LHCN-M2 (cell line): ENCODE results near the gene MCCC1. TPM values are rescaled to one million over a fixed set of nuclear protein-coding genes. Genes with fewer than 3 reads are reported as not detected.
A peak's percentile ranks its signal among the peaks of the same experiment; 100 is the strongest.
"Not testable (repeated sequence)": the region's sequence is repeated elsewhere in the genome, so short reads cannot be mapped to it uniquely, and the experiment has no call there.

ENCODE experiments used
- DNase-seq: peaks from one replicate; pipeline ENCODE4 v3.0.0-alpha.2; 2012; ENCODE audit warnings: low read depth
- total RNA-seq: library from RNA; depleted of rRNA; stranded (reverse); fragments of >200 nt; gene quantifications from 2 replicates; pipeline ENCODE4 v1.2.3, GENCODE V29; 2014

Gene MCCC1
- total RNA-seq, 1 experiment from 2014 or later, result 20.2 TPM

DNA sequence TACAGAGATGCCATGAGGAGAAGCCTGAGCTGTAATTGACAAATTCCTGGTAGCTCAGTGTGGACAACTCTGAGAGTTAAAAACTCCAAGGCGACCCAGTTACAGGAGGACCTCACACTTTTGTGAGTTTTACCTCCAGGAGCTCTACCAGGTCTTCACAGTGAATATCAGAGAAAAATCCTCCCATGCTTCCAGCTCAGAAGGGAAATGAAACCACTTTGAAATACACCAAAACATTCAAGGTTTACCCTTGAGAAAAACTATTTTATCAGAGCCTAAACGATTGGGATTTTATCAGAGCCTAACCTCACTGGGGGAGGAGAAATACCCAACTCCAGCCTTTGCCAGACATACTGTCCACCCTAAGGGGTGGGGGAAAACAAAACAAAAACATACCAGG is 52.4 kb downstream of the MCCC1 start:
- no peak for DNase-seq

DNA sequence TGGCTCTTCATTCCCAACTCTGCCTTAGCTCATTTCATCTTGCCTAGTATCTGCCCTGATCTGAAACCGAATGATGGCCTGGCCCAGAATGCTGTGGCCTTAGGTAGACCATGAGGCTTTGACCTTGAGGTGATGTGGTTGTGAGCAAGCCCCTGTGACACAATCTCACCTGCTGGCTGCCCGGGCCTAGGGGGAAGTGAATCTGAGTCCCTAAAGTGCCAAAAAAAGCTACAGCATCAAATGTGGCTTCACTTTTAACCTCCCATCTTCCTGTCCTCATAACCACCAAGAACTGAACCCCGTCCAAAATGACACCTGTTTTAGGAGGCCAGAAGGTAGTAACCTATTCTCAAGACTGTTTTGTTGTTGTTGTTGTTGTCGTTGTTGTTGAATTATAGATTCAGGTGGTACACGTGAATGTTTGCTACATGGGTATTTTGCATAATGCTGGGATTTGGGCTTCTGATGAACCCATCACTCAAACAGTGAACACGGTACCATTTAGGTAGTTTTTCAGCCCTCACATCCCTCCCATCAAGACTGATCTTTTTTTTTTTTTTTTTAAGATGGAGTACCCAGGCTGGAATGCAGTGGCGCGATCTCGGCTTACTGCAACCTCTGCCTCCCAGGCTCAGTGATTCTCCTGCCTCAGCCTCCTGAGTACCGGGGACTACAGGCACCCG is 54.6 kb downstream of the MCCC1 start:
- no peak for DNase-seq

DNA sequence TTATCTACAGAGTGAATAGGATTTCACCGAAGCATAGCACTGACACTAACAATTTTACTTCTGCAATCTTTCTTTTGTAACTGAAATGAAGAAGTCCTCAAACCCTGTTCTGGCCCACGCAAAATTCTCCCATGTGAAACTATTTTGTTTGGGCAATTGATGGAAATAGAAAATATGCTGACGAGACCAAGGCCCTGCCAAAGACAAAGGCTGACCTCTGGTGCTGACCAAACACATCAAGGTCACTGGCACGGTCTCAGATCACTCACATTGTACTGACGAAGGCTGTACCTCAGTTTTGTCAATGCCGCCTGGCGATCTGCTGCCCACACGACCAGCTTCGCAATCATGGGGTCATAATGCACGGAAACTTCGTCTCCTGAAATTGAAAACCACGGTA is 60.5 kb downstream of the MCCC1 start:
- no peak for DNase-seq

DNA sequence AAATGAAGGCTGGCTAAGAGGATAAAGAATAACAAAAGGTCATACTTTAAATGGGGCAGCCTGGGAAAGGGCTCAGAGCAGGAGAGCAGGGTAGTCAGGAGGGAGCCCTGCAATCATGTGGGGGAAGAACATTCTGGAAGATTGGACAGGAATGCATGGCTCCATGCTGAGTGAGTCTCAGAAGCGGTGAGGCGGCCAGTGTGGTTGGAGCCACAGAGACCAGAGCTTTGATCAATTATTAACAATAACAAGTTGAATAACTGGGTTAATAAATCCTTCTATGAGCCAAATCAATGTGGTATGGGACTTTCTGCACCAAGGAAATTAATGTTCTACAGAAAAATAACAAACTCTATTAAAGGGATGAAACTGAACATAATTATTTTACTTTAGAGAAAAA is 61.1 kb downstream of the MCCC1 start:
- DNase-seq, result no peak

DNA sequence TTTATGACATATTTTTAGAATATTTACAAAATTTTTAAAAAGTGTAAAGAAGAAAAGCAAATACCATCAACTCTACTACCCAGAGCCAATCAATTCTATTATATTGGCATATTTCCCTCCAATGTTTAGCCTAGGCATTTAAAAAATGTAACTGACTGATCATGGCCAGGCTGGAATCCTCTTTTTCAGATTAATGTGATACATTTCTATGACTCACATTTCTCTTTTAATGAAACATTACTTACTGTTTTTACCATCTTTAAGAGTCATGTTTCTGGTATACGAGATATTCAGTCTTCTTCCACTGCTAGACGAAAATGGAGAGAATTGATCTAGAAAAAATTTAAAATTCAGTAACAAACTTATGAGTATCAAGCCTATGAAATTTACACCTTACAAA is 65.5 kb downstream of the MCCC1 start:
- peak; percentile 8 for DNase-seq

DNA sequence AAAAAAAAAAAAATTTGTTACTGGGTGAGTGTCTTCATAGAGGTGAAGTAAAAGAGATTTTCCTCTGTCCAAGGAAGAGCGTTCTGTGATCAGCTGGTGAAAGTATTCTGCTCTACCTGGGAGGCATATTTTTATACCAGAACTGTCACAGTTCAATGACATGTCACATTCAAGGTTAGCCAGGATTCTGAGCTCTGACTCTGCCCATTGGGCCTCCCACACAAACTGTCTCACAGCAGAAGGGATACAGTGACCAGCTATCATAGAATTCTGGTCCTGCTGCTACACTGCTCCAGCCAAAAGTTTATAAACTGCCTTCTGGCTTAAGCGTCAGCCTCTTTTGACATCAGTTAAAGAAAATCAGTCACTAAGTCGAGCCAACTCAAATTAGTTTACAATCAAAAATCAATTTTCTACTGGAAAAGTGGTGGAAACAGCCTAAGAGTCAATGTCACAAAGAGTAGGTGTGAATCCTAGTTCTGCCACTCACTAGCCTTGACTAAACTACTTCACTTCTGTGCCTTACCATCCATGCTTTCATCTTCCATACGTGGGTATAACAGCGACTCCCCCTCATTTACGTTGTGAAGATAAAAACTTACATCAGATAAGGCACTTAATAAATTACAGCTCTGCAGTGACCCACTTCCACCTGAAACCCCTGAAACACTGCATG is 66.3 kb downstream of the MCCC1 start:
- no peak for DNase-seq

DNA sequence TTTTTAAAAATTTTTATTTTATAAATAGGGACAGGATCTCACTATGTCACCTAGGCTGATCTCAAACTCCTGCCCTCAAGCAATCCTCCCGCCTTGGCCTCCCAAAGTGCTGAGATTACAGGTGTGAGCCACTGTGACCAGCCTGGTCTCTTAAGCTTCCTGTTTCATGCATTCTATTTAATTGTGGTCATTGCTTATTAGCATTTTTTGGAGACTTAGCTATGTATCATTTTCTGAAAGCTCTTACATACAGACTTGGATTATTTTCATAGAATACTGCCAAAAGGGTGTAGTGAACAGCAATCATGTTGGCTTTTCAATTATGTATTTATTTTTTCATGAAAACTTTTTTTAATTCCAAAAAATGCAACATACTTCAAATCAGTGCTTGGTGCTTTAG is 67.5 kb downstream of the MCCC1 start:
- no peak for DNase-seq

DNA sequence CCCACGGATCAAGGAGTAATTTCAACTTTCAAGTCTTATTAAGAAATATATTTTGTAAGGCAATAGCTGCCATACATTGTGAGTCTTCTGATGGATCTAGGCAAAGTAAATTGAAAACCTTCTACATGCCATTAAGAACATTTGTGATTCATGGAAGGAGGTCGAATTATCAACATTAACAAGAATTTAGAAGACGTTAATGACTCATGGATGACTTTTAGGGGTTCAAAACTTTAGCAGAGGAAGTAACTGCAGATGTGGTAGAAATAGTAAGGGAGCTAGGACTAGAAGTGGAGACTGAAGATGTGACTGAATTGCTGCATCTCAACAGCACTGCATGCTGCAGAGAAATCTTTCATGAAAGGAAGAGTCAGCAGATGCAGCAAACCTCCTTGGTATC is 70.9 kb downstream of the MCCC1 start:
- DNase-seq, result no peak

DNA sequence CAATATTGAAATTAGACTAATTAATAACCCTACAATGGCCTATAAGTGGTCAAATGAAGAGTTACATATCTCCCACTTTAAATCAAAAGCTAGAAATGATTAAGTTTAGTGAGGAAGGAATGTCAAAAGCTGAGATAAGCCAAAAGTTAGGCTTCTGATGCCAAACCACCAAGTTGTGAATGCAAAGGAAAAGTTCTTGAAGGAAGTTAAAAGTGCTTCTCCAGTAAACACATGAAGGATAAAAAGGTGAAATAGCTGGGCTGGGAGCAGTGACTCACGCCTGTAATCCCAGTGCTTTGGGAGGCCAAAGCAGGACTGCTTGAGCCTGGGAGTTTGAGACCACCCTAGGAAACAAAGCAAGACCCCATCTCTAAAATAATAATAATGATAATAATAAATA is 72.0 kb downstream of the MCCC1 start:
- no peak for DNase-seq

DNA sequence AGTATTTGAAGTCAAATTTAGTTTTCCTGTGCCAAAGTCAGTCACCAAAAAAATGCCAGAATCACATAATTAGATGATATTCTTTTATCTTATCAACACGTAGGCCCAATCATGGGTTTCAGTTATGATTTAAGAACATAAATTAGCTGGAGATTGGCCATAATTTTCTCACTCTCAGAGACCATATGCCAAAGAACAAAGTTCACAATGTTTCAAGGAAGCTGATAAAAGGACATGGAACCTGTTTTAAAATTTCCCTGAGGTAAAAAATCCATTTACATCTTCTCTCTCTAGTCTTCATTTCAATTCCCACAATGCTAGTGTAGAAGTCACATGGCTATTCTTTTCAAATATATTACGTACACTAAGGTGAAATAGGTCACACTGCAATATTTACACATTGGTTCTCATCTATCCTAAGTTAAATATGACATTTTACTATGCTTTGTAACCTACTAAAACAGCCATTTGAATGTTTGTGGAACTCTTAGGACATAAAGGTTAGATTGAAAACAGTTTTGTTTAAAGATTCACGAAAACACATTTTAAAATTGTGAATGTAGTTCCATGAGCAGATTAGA is 76.3 kb downstream of the MCCC1 start:
- no peak for DNase-seq

DNA sequence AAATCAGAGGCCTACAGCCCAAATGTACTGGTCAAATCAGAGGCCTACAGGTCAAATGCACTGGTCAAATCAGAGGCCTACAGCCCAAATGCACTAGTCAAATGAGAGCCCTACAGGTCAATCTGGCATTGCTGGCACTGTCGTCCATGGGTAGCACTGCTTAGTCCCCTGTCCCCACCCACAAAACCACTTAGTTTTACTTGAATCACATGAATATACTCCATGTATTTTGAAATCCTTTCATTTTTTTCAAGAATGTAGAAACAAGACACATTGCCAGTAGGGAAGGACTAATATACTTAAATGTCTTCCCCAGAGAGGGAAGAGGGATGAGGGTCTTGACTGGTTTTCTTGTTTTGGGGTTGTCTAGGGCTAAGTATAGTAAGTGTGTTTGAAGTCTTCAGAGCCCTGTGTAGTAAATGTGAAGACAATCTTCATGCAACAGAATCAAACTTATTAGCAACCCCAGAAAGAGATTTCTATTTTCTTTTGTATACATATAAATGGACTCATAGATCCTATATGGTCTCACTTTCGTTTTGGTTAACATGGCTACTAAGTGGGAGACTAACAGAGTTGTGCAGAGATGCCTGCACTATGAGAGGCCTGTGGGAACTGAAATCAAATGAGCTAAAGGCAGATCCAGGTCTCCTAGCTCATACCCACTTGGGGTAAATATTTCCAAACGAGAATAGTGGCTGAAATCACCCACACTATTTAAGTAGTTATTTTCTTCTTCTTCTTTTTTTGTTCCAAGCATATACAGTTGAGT is 80.7 kb downstream of the MCCC1 start:
- no peak for DNase-seq

DNA sequence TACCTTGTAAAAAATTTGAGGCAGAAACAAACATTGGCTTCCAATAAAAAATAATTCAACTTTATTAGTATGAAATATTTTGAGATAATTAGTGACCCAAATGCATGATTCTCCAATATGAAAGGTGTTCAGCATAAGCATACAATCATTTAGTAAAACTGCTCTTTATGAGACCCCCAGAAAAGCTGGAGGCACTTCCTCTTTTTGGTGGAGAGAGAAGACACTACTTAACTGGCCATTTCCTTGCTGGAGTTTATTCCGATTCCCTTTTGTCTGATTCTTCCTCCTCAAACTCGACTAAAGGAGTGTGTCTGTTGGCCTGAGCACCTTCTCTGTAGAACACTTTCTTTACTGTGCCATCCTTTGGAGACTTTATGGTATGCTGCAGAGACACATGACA is 84.1 kb downstream of the MCCC1 start:
- no peak for DNase-seq

DNA sequence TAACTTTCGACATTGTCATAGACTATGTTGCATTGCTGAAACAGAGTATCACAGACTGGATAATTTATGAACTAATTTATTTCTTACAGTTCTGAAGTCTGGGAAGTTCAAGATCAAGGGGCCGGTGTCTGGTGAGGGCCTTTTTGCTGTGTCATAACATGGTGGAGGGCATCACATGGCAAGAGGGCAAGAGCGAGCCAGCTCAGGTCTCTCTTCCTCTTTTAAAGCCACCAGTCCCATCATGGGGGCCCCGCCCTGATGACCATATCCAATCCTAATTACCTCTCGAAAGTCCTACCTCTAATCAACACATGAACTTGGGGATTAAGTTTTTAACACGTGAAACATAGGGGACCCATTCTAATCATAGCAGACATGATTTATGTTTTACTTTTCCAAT is 85.4 kb downstream of the MCCC1 start:
- DNase-seq, result no peak

DNA sequence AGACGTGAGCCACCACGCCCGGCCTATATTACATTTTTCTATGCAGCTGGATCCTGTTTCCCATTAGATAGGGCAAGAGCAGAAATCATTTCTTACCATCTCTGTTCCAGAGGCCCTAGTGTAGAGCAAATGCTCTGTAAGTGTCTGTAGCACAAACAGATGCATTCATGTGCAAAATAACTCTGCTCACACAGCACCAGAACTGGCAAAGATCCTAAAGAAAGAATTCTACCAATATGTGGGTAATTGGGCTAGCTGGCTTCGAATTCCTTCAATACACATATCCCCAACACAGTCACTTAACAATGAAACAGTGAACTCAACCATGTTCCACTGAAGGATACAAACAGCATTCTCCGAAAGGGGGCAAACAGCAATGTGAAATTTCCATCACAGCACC is 86.2 kb downstream of the MCCC1 start:
- no peak for DNase-seq

DNA sequence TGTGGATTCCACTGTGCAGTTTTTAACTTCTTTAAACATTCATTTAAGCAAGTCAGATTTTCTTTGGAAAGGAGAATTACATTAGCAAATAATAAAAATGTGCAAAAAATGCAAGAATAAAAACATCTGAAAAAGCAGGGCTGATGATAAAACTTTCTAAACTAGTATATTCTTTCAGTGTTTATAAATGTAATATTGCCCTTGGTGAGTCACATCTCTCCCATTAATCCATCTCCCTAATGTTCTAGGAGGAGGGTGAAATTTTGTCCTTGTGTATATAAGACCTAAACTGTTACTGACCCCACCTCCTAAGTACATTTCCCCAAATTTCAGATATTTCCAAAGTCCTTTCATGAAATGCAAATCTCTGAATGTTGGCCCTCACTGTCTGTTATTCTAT is 90.5 kb downstream of the MCCC1 start:
- no peak for DNase-seq

DNA sequence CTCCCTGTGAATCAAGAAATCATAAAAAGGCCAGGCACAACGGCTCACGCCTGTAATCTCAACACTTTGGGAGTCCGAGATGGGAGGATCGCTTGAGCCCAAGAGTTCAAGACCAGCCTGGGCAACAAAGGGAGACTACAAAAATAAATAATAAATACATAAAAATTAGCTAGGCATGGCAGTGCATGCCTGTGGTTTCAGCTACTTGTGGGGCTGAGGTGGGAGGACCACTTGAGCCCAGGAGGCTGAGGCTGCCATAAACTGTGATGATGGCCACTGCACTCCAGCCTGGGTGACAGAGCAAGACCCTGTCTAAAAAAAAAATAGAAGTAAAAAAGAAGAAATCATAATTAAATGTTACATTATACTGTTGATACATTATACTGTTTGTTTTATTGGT is 91.0 kb downstream of the MCCC1 start:
- DNase-seq, result no peak

DNA sequence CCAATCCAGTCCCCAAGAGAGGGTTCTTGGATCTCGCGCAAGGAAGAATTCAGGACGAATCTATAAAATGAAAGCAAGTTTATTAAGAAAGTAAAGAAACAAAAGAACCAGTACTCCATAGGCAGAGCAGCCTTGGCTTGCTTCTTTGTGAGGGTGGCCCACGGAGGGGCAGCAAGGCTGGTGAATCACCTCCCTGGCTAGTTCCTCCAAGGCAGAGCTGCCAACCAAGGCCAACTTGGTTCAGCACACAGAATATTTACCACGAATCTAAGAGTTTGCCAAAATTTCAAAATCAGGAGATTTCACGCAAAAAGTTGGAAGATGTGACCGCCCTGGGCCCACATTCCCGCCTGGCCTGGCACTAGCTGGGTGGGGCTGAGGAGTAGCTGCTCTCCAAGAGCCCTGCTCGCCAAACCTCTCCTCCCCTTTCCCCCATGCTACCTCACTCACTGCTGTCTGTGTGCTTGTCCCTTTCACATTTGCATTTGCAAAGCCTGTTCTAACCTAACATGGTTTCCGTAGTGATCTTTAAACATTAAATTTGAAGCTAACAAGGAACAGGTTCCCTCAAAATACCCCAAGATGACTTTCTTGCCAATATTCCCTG is 92.8 kb downstream of the MCCC1 start:
- DNase-seq, result no peak

DNA sequence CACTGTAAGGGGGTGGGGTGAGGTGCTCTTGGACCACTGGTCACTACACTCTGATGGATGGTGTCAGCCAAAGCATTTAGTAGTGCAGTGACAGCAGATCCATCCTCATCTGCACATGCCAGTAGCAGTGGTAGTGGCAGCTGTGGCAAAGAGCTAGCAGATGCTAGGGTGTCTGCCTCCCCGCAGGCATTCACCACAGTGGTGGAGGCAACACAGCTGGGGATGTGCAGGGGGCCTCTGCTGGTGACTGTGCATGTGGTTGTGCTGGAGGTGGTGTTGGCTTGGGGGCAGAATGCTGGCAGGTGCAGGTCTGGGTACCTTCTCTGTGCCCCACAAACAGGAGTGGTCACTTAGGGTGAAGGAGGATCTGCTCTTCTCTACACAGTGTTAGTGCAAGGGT is 99.5 kb downstream of the MCCC1 start:
- DNase-seq, result no peak

DNA sequence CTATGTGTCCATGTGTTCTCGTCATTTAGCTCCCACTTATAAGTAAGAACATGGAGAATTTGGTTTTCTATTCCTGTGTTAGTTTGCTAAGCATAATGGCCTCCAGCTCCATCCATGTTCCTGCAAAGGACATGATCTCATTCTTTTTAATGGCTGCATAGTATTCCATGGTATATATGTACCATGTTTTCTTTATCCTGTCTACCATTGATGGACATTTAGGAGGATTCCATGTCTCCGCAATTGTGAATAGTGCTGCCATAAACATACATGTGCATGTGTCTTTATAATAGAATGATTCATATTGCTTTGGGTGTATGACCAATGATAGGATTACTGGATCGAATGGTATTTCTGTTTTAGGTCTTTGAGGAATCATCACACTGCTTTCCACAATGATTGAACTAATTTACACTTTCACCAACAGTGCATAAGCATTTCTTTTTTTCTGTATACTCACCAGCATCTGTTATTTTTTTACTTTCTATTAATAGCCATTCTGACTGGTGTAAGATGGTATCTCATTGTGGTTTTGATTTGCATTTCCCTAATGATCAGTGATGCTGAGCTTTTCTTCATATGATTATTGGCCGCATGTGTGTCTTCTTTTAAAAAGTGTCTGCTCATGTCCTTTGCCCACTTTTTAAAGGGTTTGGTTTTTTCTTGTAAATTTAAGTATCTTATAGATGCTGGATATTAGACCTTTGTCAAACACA is 105.7 kb downstream of the MCCC1 start:
- not testable (repeated sequence) for DNase-seq

DNA sequence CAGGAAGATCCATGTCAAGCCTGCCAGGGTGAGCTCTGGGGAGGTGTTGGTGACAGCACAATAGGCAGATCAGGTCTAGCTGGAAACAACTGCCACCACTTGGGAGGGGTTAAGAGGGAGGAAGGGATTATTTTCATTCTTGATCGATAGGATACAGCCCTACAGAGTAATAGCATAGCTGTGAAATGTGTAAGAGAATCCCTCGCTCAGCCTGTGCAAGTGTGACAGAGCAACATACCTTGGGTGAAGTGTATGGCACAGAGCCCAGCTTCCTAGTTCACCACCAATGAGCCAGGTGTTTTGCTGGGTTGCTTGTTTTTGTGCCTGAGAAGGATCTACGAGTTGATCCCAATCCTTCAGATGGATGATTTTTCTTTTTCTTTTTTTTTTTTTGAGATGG is 109.7 kb downstream of the MCCC1 start:
- DNase-seq, result no peak

DNA sequence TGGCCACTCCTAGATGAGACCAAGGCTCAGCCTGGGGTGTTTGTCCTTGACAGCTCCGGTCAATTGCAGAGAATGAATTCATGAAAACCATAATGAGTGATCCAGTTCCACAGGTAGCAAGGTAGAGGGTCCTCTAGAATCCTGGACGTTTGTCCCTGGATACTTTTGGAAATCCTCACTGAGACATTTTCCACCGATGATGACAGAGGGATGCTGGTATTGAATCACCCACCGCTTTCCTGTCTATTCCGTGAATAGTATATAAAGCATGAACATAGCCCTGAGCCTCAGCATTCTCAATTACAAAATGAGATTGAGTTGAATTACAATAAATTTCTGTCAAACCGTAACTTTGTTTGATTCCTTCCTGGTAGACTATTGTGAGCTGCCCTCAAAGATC is 113.3 kb downstream of the MCCC1 start:
- no peak for DNase-seq
